Esophagus squamous epithelium (tissue), 5 donors: ENCODE results near the gene DIAPH3. TPM values are rescaled to one million over a fixed set of nuclear protein-coding genes. Genes with fewer than 3 reads are reported as not detected.

ENCODE experiments used
- DNase-seq: peaks from one replicate; lab custom pipeline; 2025; lab: John Stamatoyannopoulos, UW
- H3K27ac ChIP-seq, 4 donors: fragments of 200-600 bp; sonication (generic); one replicate each; pipeline ENCODE4 v1.5.1; 2016 to 2019; ENCODE audit warnings: mild to moderate bottlenecking in 1 of 4
- H3K27me3 ChIP-seq, 4 donors: fragments of 200-600 bp; sonication (generic); 1 replicate in 3 of 4; 2 replicates in 1 of 4; pipeline versions ENCODE4 v1.5.1 to v1.6.0; 2017 to 2021; ENCODE audit warnings: antibody characterized with exemption in 1 of 4
- H3K36me3 ChIP-seq, 3 donors: fragments of 200-600 bp; sonication (generic); one replicate each; pipeline ENCODE4 v1.5.1; 2016 to 2019
- H3K4me1 ChIP-seq, 3 donors: fragments of 200-600 bp; sonication (generic); one replicate each; pipeline ENCODE4 v1.5.1; 2017 to 2019
- H3K4me3 ChIP-seq, 4 donors: fragments of 200-600 bp; sonication (generic); 1 replicate in 3 of 4; 2 replicates in 1 of 4; pipeline ENCODE4 v1.5.1; 2016 to 2019; ENCODE audit warnings: mild to moderate bottlenecking in 2 of 4, moderate library complexity in 1 of 4
- H3K9me3 ChIP-seq, 3 donors: fragments of 200-600 bp; sonication (generic); one replicate each; pipeline ENCODE4 v1.5.1; 2016 to 2019
- POLR2A ChIP-seq, 4 donors: fragments of 450-650 bp; IDR thresholded peaks; one replicate each; pipeline ENCODE4 v1.6.1; 2017; ENCODE audit warnings: antibody characterized with exemption in 4 of 4, mild to moderate bottlenecking in 4 of 4, moderate library complexity in 3 of 4
- WGBS, 2 donors: methylation state at CpG; one replicate each; pipeline ENCODE4 v1.1.5; 2018; 5-methylcytosine and 5-hydroxymethylcytosine counted together
- intact Hi-C: fragments of 100-400 bp; cut with DNase I; formaldehyde crosslinking; loops from one replicate; pipeline ENCODE4 v1.15.0; 2022
- total RNA-seq, 4 donors: library from RNA; depleted of rRNA; stranded (reverse); fragments of >200 nt; gene quantifications; one replicate each; pipeline ENCODE4 v1.1.0, GENCODE V29; 2016
- TF ChIP-seq, protein P1 (sequence below), 6 experiments: fragments of 450-650 bp in 4 of 6; fragments of 200-600 bp in 2 of 6; sonication (generic) in 2 of 6; IDR thresholded peaks; one replicate each; pipeline ENCODE4 v1.5.1; 2016 to 2019; ENCODE audit warnings: antibody characterized with exemption in 6 of 6, mild to moderate bottlenecking in 4 of 6, moderate library complexity in 4 of 6
- donor health status: DM: yes; HTN: yes; CAD: no.

Gene DIAPH3
- total RNA-seq, 4 donors from 2014 or later = 2.2 to 11.1 (median 4.0) TPM

DNA sequence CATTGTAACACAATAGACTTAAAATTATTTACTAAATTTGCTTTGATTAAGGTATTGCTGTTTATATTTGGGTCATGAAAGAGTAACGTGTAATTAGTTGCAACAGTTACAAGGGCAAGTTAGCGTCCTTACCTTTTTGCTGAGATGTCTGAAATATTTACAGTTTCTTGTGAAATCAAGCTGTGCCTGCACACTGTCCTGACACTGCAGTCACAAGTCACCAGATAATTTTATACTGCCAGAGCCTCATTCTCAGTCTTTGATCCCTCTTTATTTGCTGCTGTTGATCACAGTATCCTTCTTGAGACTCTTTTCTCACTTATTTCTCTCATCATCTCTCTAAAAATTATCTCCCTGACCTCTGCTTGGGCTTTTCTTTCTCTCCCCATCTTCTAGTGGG is 8.4 kb upstream of the DIAPH3 start:
- H3K4me3 ChIP-seq = no peak overlapping the region
- no peak overlapping the region for H3K27ac ChIP-seq
- no peaks in the 10 kb centered on the region for H3K9me3 ChIP-seq
- peaks cover 0 to 17% (median 0%) of the 10 kb centered on the region in 4 donors for H3K27me3 ChIP-seq
- H3K36me3 ChIP-seq = no peaks in the 10 kb centered on the region
- no peak for DNase-seq
- 70 to 85% methylated on average over 2 of the region's 2 CpGs for WGBS, 2 donors
- H3K4me1 ChIP-seq = no peaks in the 10 kb centered on the region
- TF ChIP-seq, protein P1, sequence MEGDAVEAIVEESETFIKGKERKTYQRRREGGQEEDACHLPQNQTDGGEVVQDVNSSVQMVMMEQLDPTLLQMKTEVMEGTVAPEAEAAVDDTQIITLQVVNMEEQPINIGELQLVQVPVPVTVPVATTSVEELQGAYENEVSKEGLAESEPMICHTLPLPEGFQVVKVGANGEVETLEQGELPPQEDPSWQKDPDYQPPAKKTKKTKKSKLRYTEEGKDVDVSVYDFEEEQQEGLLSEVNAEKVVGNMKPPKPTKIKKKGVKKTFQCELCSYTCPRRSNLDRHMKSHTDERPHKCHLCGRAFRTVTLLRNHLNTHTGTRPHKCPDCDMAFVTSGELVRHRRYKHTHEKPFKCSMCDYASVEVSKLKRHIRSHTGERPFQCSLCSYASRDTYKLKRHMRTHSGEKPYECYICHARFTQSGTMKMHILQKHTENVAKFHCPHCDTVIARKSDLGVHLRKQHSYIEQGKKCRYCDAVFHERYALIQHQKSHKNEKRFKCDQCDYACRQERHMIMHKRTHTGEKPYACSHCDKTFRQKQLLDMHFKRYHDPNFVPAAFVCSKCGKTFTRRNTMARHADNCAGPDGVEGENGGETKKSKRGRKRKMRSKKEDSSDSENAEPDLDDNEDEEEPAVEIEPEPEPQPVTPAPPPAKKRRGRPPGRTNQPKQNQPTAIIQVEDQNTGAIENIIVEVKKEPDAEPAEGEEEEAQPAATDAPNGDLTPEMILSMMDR (IDR thresholded peaks at IDR 0.05) = no peak
- no peak for TF ChIP-seq POLR2A (IDR thresholded peaks at IDR 0.05)
- intact Hi-C loops = no loop called here

DNA sequence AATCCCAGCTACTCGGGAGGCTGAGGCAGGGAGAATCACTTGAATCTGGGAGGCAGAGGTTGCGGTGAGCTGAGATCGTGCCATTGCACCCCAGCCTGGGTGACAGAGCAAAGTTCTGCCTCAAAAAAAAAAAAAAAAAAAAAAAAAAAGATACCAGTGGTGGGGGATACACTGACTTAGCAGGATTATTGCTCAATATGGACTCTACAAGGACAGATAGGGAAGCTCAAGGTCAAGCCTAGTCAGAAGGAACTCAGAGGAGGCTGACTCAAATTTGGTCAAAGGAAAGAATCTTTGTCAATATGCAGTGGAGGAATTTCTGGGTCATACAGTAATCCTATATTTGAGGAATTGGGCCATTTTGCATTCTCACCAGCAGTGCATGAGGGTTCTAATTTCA is 6.7 kb upstream of the DIAPH3 start:
- no peaks in the 10 kb centered on the region for H3K36me3 ChIP-seq
- no peaks in the 10 kb centered on the region for H3K4me1 ChIP-seq
- intact Hi-C loops = no loop called here
- no peaks in the 10 kb centered on the region for H3K9me3 ChIP-seq
- H3K27ac ChIP-seq = no peak overlapping the region
- DNase-seq = no peak
- H3K4me3 ChIP-seq = no peak overlapping the region
- H3K27me3 ChIP-seq = peaks cover 0 to 17% (median 0%) of the 10 kb centered on the region in 4 donors
- TF ChIP-seq POLR2A (IDR thresholded peaks at IDR 0.05) = no peak
- TF ChIP-seq, protein P1 (IDR thresholded peaks at IDR 0.05) = no peak
- WGBS, 2 donors = no CpG with 5 or more reads among the region's 3 CpGs

DNA sequence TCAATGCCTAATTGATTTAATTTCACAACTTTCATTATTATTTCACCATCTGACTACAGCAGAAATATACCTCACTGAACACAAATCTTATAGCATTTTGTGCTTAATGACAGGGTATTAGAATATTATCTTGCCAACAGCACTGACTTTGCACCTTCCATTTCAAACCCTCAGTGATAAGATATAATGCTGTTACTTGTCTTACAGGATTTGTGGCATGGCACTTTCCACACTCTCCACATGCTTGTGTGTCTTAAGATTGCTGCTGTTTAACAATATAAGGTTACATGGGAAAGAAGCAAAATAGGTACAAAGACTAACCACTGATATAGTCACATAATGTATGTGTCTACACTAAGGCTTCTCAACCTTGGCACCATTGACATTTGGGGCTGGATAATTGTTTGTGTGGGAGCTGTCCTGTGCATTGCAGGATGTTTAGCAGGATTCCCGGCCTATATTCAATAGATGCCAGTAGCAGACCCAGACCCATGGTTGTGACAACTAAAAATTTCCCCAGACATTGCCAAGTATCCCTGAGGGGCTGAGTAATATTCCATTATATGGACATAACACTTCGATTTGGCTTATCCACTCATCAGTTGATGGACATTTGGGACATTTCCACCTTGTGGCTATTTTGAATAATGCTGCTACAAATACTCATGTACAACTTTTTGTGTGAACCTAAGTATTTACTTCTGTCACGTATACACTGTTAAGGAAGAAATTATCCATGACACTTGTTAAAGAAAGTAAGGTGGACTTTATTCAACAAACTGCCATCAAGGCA is 5.7 kb upstream of the DIAPH3 start:
- H3K9me3 ChIP-seq = no peaks in the 10 kb centered on the region
- WGBS, 2 donors = 81 to 82% methylated on average over 3 of the region's 3 CpGs
- no peak overlapping the region for H3K27ac ChIP-seq
- H3K27me3 ChIP-seq = peaks cover 0 to 16% (median 0%) of the 10 kb centered on the region in 4 donors
- TF ChIP-seq POLR2A (IDR thresholded peaks at IDR 0.05) = no peak
- TF ChIP-seq, protein P1 (IDR thresholded peaks at IDR 0.05) = no peak
- intact Hi-C loops = no loop called here
- H3K4me1 ChIP-seq = peaks cover 0 to 8% (median 4%) of the 10 kb centered on the region in 3 donors
- no peak for DNase-seq
- no peak overlapping the region for H3K4me3 ChIP-seq
- no peaks in the 10 kb centered on the region for H3K36me3 ChIP-seq

DNA sequence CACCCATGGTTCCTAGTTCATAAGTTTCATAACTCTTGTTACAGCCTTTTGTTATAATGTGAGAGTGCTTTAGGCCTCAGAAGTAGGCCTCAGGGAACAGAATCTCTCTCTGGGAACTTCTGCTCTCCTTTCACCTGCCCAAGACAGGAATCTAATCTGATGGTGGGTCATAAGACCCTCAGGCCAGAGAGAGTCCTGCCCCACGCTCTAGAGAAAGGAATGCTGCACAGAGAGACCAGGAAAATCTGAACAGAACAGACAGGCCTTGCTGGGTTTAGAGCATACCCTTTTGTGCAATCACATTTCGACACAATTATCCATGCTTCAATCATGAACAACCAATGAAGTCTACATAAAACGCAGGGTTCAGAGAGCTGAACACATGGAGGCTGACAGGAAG is 3.4 kb upstream of the DIAPH3 start:
- 92 to 94% methylated on average over 3 of the region's 3 CpGs for WGBS, 2 donors
- peaks cover 5 to 25% (median 7%) of the 10 kb centered on the region in 3 donors for H3K4me1 ChIP-seq
- no peak overlapping the region for H3K4me3 ChIP-seq
- no peak for DNase-seq
- no peak overlapping the region for H3K27ac ChIP-seq
- H3K27me3 ChIP-seq = peaks cover 0 to under 1% (median 0%) of the 10 kb centered on the region in 4 donors
- no peaks in the 10 kb centered on the region for H3K36me3 ChIP-seq
- H3K9me3 ChIP-seq = no peaks in the 10 kb centered on the region
- TF ChIP-seq, protein P1 (IDR thresholded peaks at IDR 0.05) = no peak
- no peak for TF ChIP-seq POLR2A (IDR thresholded peaks at IDR 0.05)
- intact Hi-C loops = no loop called here

DNA sequence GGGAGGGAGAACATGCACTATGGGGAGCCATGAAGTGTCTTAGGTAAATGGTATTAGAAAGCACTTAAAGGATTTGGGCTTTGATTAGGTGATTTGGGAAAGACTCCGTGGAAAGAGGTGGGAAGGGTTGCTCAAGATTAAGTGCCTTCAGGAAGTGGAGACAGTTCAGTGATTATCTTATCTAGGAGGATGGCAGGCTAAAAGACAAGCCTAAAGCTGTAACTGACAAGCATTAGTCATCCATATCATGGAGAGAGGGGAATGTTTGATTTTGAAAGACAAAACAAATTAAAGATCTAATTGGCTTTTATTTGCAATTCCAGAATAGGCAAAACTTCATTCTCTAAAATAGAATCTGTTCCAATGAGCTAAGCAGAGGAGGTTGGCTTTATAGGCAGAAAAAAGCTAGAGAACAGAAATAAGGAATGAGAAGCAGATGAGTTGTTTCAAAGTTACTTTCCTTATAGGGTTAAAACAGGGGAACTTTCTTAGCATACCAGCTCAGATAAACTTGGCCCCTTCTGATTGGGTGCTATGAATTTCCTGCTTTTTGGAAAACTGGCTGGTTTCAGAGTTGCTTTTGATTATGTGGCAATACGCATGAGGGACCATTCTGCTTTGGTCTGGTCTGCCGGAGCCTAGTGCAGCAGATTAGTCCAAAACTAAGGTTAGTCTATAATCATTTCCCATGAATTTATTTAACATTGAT is 1.8 kb upstream of the DIAPH3 start:
- intact Hi-C loops = no loop called here
- no peak for TF ChIP-seq POLR2A (IDR thresholded peaks at IDR 0.05)
- TF ChIP-seq, protein P1 (IDR thresholded peaks at IDR 0.05) = no peak
- no peak for DNase-seq
- Histone ChIP-seq H3K36me3 (no peaks in the 10 kb centered on the region), H3K4me1 (peaks cover 5 to 25% (median 7%) of the 10 kb centered on the region in 3 donors), H3K4me3 (no peak overlapping the region), H3K27ac (no peak overlapping the region), H3K27me3 (no peaks in the 10 kb centered on the region), H3K9me3 (no peaks in the 10 kb centered on the region)
- WGBS, 2 donors = 68 to 70% methylated on average over 3 of the region's 3 CpGs
